Peyer's patch (tissue), 4 donors: ENCODE measurements around the gene CHSY1.

Experiments
- POLR2A ChIP-seq, 2 donors: fragments of 450-650 bp; IDR thresholded peaks; one replicate each; pipeline ENCODE4 v1.5.1; 2017; ENCODE audit warnings: antibody characterized with exemption in 2 of 2, mild to moderate bottlenecking in 2 of 2, moderate library complexity in 2 of 2
- TF ChIP-seq, protein P1 (sequence below), 6 experiments: fragments of 450-650 bp in 4 of 6; fragments of 200-600 bp in 2 of 6; sonication (generic) in 1 of 6; IDR thresholded peaks; one replicate each; pipeline ENCODE4 v1.5.1; 2017 to 2019; ENCODE audit warnings: antibody characterized with exemption in 6 of 6, mild to moderate bottlenecking in 3 of 6, moderate library complexity in 1 of 6

DNA sequence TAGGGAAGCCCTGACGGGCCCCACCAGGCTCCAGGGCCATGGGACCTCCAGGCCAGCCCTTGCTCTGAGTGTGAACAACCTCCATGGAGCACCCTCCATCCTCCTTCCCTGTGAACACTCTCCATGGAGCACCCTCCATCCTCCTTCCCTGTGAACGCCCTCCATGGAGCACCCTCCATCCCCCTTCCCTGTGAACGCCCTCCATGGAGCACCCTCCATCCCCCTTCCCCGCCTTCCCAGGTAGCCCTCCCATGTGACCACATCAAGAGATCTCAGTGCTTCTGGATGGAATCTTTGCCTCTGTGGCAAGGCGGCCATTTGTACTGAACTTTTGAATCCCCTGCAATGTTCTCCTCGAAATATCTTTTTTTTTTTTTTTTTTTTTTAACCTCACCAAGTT is 66.5 kb downstream of the CHSY1 start:
- TF ChIP-seq, protein P1, sequence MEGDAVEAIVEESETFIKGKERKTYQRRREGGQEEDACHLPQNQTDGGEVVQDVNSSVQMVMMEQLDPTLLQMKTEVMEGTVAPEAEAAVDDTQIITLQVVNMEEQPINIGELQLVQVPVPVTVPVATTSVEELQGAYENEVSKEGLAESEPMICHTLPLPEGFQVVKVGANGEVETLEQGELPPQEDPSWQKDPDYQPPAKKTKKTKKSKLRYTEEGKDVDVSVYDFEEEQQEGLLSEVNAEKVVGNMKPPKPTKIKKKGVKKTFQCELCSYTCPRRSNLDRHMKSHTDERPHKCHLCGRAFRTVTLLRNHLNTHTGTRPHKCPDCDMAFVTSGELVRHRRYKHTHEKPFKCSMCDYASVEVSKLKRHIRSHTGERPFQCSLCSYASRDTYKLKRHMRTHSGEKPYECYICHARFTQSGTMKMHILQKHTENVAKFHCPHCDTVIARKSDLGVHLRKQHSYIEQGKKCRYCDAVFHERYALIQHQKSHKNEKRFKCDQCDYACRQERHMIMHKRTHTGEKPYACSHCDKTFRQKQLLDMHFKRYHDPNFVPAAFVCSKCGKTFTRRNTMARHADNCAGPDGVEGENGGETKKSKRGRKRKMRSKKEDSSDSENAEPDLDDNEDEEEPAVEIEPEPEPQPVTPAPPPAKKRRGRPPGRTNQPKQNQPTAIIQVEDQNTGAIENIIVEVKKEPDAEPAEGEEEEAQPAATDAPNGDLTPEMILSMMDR (IDR thresholded peaks at IDR 0.05), result no peak
- no peak for TF ChIP-seq POLR2A (IDR thresholded peaks at IDR 0.05)
